GM12873 (cell line): ENCODE data around the gene GBGT1.

Source experiments
- CTCF ChIP-seq: IDR thresholded peaks from 2 replicates; pipeline ENCODE4 v1.5.1; 2012; ENCODE audit warnings: low read depth, mild to moderate bottlenecking, moderate library complexity, low read length, control low read depth; ENCODE audit not compliant: insufficient read depth; ENCODE audit errors: missing control alignments

GBGT1 gene

GRCh38 chr9:133199648-133200321 lies 36.1 kb upstream of the GBGT1 start:
- peak; percentile 12 for TF ChIP-seq CTCF

GRCh38 chr9:133195029-133195428 lies 31.3 kb upstream of the GBGT1 start:
- no peak for TF ChIP-seq CTCF

- no peak for TF ChIP-seq CTCF
Observed at GRCh38 chr9:133194597-133194996, 30.9 kb upstream of the GBGT1 start.

GRCh38 chr9:133191989-133192388 lies 28.3 kb upstream of the GBGT1 start:
- TF ChIP-seq CTCF, result no peak

GRCh38 chr9:133189826-133190225 lies 26.1 kb upstream of the GBGT1 start:
- no peak for TF ChIP-seq CTCF

GRCh38 chr9:133188843-133189180 lies 25.1 kb upstream of the GBGT1 start:
- TF ChIP-seq CTCF, result no peak

- peak; percentile 43 for TF ChIP-seq CTCF
Observed at GRCh38 chr9:133188006-133188842, 24.5 kb upstream of the GBGT1 start.
